Amniotic stem cell (primary cell): ENCODE results near the gene LRCH2.
"Not testable (repeated sequence)": the region's sequence is repeated elsewhere in the genome, so short reads cannot be mapped to it uniquely, and the experiment has no call there.

ENCODE experiments used
- DNase-seq: peaks from one replicate; lab custom pipeline; 2025; lab: John Stamatoyannopoulos, UW

The LRCH2 gene, protein sequence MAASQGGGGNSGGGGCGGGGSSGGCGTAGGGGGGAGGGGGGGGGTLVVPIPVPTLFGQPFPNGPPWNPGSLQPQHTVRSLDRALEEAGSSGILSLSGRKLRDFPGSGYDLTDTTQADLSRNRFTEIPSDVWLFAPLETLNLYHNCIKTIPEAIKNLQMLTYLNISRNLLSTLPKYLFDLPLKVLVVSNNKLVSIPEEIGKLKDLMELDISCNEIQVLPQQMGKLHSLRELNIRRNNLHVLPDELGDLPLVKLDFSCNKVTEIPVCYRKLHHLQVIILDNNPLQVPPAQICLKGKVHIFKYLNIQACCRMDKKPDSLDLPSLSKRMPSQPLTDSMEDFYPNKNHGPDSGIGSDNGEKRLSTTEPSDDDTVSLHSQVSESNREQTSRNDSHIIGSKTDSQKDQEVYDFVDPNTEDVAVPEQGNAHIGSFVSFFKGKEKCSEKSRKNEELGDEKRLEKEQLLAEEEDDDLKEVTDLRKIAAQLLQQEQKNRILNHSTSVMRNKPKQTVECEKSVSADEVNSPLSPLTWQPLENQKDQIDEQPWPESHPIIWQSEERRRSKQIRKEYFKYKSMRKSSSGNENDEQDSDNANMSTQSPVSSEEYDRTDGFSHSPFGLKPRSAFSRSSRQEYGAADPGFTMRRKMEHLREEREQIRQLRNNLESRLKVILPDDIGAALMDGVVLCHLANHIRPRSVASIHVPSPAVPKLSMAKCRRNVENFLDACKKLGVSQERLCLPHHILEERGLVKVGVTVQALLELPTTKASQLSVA

GRCh38 chrX:115233497-115234455, at the start of gene LRCH2:
Gene LRCH2 (minus strand): TSS chrX:115234096. CDS start chrX:115234041, 55 bp downstream.
- no peak for DNase-seq

GRCh38 chrX:115269051-115269683, 35.3 kb upstream of the LRCH2 start:
- no peak for DNase-seq

DNA sequence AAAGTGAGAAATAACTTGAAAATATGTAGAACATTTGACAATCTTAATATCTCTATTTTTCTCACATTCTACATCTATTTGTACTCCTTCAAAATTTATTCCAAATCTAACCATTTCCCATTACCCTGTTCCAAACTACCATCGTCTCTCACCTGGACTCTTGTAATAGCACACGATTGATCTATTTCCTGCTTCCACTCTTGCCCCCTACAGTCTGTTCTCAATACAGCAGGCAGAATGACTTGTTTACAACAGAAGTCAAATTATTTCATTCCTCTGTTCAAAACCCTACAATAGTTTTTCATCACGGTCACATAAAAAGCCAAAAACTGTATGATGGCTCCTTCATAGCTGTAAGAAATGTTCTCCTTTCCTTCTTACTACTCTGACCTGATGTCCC, 34.5 kb upstream of the LRCH2 start:
- no peak for DNase-seq

GRCh38 chrX:115266300-115266699, 32.4 kb upstream of the LRCH2 start:
- DNase-seq = no peak

DNA sequence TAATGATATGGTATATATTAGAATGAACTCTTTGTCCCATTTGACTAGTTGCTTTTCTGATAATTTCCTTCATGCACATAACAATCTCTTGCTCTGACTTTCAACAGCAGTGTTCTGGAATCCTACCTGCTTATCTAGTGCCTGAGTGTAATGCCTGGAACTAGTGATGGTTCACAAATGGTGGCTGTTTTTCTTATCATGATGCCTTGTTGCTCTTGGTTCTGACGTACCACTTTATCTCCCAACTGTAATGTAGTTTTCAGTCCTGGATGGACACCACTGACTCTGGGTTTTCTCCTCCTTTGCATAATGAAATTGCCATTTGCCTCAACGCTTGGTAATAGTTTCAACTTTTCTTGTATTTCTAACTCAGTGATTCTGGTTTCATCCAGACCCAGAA, 30.1 kb upstream of the LRCH2 start:
- DNase-seq = no peak

- no peak for DNase-seq
Observed at GRCh38 chrX:115261148-115261547, 27.3 kb upstream of the LRCH2 start.

GRCh38 chrX:115260330-115260729, 26.4 kb upstream of the LRCH2 start:
- DNase-seq = no peak

- DNase-seq = no peak
Observed at GRCh38 chrX:115259238-115259875, 25.5 kb upstream of the LRCH2 start.

DNA sequence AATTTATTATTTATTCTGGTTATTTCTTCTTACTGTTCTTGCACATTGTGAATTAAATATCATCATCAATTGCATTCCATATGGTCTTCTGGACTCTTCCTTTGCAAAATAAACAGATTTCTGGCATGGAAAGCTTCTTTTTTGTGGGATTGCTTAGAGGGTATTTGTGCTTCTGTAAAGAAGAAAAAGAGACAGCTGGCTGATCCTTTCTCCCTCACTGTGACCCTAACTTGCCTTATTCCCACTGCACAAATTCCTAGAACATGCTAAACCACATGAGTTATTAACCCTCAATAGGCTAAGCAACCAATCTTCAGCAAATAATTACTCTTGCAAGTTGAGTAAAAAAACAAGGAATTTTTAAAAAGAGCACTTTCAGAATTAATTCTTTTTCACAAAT, 23.8 kb upstream of the LRCH2 start:
- no peak for DNase-seq

GRCh38 chrX:115255003-115255402, 21.1 kb upstream of the LRCH2 start:
- DNase-seq = no peak

DNA sequence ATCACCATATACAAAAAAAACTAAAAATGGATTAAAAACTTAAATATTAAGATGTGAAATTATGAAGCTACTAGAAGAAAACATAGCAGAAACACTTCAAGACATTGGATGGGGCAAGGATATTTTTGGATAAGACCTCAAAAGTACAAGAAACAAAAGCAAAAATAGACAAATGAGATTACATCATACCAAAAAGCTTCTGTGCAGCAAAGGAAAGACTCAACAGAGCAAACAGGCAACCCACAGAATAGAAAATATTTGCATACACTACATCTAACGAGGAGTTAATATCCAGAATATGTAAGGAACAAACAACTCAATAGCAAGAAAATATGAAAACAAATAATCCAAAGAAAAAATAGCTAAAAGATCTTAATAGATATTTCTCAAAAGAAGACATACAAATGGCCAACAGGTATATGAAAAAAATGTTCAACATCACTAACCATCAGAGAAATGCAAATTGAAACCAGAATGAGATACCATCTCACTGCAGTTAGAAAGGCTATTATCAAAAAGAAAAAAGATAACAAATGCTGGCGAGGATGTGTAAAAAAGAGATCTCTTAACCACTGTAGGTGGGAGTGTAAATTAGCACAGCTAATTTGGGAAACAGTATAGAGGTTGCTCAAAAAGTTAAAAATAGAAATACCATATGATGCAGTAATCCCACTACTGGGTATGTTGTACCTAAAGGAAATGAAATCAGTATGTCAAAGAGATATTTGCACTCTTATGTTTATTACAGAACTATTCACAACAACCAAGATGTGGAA, 17.8 kb upstream of the LRCH2 start:
- DNase-seq = no peak

- no peak for DNase-seq
Observed at GRCh38 chrX:115237056-115237455, 3.2 kb upstream of the LRCH2 start.

DNA sequence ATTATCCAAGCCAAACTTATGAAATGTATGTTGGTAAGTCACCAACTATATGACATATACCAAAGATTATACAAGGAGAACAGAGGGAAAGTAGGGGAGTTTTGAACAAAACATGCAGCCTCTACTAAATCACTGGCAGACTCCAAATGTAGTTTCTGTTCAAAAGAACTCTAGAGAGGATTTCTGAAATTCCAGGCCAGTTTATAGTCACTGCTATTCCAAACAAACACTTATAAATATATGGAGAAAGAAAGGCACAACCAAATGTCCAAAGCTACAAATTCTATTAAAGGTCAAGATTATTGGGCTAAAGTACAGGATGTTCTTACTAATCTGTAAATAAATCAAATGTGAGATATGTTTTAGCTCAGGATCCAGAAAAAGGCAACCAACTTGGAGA, 2.7 kb upstream of the LRCH2 start:
- DNase-seq = no peak

- no peak for DNase-seq
Observed at GRCh38 chrX:115234461-115234860, 565 bp upstream of the LRCH2 start.

DNA sequence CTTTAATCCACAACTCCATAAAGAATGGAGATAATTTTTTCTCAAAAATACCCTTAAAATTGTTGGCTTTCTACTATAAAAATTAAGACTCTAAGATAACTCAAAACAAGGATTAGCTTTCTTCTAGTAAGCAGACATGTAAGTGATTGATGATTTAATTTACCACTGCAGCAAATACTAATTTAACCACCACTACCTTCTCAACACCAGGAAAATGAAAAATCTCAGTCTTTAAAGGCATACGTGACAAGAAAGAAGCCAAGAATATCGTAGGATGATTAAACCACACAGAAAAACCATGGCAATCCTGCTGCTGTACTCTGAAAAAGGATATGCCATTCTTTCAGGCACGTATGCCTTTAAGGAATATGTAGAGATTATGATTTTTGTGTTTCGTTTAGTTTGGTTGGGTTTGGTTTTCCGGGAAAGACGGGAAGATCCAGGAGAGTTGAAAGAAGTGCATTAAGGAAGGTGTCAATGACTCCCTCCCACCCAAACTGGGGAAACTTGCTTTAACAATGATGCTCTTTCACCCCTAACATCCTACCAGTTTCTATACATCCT, 881 bp downstream of the LRCH2 start:
- DNase-seq = no peak

DNA sequence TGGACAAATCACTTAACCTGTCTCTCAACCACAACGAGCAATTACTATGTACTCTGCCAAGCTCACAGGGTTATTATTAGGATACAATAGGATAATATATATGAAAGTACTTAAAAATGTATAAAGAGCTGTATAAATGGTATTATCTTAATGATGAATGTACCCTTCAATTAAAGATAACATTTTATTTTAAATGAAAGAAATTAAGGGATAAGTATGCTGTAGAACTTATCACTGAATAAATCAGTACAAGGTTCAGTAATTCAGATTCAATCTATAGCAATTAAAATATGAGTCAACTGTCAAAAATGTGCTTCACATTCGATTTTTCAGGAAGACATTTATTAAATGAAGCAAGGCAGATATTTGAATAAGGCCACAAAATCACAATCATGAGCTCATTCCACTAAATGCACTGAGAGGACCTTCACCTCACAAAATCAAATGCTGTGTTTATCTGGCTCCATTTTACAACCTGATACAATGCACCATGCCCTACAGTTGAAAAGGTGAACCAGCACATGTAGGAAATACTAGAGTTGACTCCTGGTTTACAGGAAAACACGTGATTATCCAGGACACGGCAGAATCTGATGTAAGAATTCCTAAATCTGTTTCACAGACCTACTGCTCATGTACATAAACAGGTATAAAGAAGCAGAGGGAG, 4.4 kb downstream of the LRCH2 start:
- DNase-seq = no peak

DNA sequence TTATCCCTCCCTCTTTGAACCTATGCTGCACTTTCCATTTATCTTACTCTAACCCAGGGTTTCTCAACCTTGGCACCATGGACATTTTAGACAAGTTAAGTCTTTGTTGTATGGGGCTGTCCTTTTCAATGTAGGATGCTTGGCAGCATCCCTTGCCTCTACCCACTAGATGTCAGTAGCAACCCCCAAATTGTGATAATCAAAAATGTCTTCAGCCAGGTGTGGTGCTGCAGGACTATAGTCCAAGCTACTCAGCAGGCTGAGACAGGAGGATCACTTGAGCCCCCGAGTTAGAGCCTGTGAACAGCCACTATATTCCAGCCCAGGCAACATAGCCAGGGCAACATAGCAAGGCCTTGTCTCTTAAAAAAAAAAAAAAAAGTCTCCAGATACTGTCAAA, 7.0 kb downstream of the LRCH2 start:
- no peak for DNase-seq

- not testable (repeated sequence) for DNase-seq
Observed at GRCh38 chrX:115217346-115217745, 16.6 kb downstream of the LRCH2 start.

- no peak for DNase-seq
Observed at GRCh38 chrX:115214605-115215004, 19.3 kb downstream of the LRCH2 start.

- DNase-seq = no peak
Observed at GRCh38 chrX:115214151-115214550, 19.7 kb downstream of the LRCH2 start.
